NCI-H82 treated with DMSO at 0.1 percent for 48 hours (cell line): ENCODE data around the gene KTN1.

Experiments used
- DNase-seq: peaks from one replicate; lab custom pipeline; 2025; ENCODE audit not compliant: unreplicated experiment; lab: John Stamatoyannopoulos, UW

KTN1 gene

GRCh38 chr14:55711175-55711811 is 131.3 kb downstream of the KTN1 start:
- no peak for DNase-seq

GRCh38 chr14:55712491-55712890 is 132.5 kb downstream of the KTN1 start:
- no peak for DNase-seq

DNA sequence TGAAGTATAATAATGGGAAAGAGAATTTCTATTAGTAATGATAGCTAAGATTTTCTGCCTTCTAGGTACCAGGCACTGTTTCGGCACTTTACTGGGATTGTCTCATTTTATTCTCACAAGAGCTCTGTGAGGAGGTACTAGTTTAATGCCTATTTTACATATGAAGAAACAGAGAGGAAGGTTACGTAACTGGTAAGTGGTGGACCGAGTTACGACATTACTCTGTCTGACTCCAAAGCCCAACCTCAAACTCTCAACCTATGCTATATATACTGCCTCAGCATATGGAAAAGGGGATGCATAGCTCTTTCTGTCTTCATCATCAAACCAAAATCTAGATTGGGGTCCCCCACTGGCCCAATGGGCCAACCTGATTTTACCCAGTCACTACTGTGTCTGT is 133.5 kb downstream of the KTN1 start:
- DNase-seq: no peak

- DNase-seq: no peak
Observed at GRCh38 chr14:55715889-55716288, 135.9 kb downstream of the KTN1 start.

GRCh38 chr14:55717621-55718020 is 137.6 kb downstream of the KTN1 start:
- DNase-seq: no peak

GRCh38 chr14:55718551-55718950 is 138.5 kb downstream of the KTN1 start:
- no peak for DNase-seq

GRCh38 chr14:55720796-55721195 is 140.8 kb downstream of the KTN1 start:
- DNase-seq: no peak

DNA sequence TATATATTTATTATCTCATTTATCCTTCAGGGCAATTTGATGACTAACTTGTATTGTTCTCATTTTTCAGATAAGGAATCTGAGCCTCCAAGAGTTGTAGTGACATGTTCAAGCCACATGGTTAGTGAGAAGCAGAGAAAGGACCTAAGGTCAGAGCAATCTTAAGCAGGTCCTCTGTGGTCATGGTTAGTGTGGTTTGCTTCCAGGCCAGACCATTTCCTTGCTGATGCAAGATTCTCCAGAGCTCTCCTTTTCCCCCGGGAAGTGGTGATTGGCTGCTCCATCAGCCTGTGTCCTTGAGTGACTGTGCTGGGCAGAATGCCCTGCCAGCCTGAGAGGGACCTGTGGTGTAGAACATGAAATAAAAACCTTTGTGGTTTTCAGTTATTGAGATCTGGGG is 141.3 kb downstream of the KTN1 start:
- DNase-seq: no peak

- peak; percentile 38 for DNase-seq
Observed at GRCh38 chr14:55722054-55722453, 142.0 kb downstream of the KTN1 start.

GRCh38 chr14:55724736-55725135 is 144.7 kb downstream of the KTN1 start:
- DNase-seq: no peak

GRCh38 chr14:55730592-55731310 is 150.7 kb downstream of the KTN1 start:
- peak; percentile 93 for DNase-seq

GRCh38 chr14:55731311-55731872 is 151.4 kb downstream of the KTN1 start:
- no peak for DNase-seq

- DNase-seq: no peak
Observed at GRCh38 chr14:55731881-55732498, 152.0 kb downstream of the KTN1 start.

GRCh38 chr14:55733599-55733998 is 153.6 kb downstream of the KTN1 start:
- no peak for DNase-seq
